Mucosa of rectum (tissue), 2 donors: ENCODE data around the gene SKP2.
"Not testable (repeated sequence)": the region's sequence is repeated elsewhere in the genome, so short reads cannot be mapped to it uniquely, and the experiment has no call there.

Source experiments
- H3K27ac ChIP-seq, 2 donors: one replicate each; pipeline ENCODE4 v1.7.0; 2013; ENCODE audit warnings: inconsistent platforms in 2 of 2, low read depth in 2 of 2, low read length in 2 of 2
- H3K27me3 ChIP-seq, 2 donors: one replicate each; pipeline ENCODE4 v1.7.0; 2013; ENCODE audit warnings: low read length in 2 of 2; ENCODE audit not compliant: control insufficient read depth in 2 of 2, insufficient read depth in 2 of 2
- H3K36me3 ChIP-seq, 2 donors: one replicate each; pipeline ENCODE4 v1.7.0; 2013; ENCODE audit warnings: low read length in 2 of 2; ENCODE audit not compliant: control insufficient read depth in 2 of 2, insufficient read depth in 2 of 2
- H3K4me1 ChIP-seq, 2 donors: one replicate each; pipeline ENCODE4 v1.7.0; 2013; ENCODE audit warnings: low read length in 2 of 2, mild to moderate bottlenecking in 1 of 2; ENCODE audit not compliant: control insufficient read depth in 2 of 2, insufficient read depth in 2 of 2
- H3K4me3 ChIP-seq, 2 donors: one replicate each; pipeline ENCODE4 v1.7.0; 2013; ENCODE audit warnings: low read length in 2 of 2
- H3K9ac ChIP-seq, 2 donors: one replicate each; pipeline ENCODE4 v1.7.0; 2013; ENCODE audit warnings: low read length in 2 of 2, low read depth in 1 of 2, mild to moderate bottlenecking in 1 of 2
- H3K9me3 ChIP-seq, 2 donors: one replicate each; pipeline ENCODE4 v1.7.0; 2013; ENCODE audit warnings: low read length in 2 of 2; ENCODE audit not compliant: control insufficient read depth in 2 of 2
- donor health status: healthy.
- donor health status: Normal muscosa, but diverticular disease.

SKP2 gene

DNA sequence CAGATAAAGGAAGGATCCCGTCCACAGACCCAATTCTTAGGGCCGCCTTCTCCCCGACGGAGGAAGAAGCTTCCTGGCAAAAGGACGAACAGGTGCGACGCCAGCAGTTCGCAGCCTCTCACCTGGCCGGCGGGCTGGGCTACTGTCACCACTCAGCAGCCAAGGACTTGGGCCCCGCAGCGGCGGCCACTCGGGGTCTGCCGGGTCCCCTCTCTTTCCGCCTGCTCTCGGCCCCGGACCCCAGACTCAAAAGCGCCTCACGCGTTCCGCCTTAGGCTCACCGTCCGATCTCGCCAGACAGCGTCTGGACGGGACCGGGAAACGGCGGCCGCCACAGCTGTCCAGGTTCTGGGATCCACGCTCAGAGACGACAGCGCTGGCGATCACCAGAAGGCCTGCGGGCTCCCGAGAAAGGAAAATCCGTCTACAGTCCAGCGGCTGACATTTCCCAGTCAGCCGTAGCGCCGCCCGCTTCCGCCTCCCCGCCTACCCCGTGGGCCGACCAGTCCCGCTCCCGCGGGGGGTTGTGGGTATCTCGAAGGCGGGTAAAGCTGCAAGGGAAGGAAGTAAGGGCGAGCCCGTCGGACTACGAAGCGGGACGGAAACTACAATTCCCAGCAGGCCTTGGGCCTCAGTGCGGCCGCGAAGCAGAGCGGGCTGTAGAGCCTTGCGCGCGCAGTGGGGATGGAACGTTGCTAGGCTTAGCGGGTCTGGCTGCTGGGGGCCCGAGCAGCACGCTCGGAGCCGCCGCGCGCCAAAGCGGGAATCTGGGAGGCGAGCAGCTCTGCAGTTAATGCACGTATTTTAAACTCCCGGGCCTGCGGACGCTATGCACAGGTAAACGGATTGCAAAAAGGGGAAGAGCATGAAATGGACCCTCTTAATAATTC is at the start of gene SKP2, which contains the start of gene LMBRD2:
Gene SKP2, plus strand, starts transcription at position 678 of the 890 bp plus-strand sequence. Its CDS starts 152 bp downstream, at position 830.
Gene LMBRD2, minus strand, starts transcription at position 454 of the 890 bp plus-strand sequence. CDS start 8,538 bp downstream, outside the sequence.
- Histone ChIP-seq H3K27ac (peak within 1 kb of the TSS; percentile 71 to 77), H3K4me3 (peak within 1 kb of the TSS; percentile 91 to 98), H3K4me1 (peaks cover 5 to 7% of the 10 kb centered on the region in 2 donors), H3K9me3 (no peaks in the 10 kb centered on the region), H3K9ac (peak within 1 kb of the TSS; percentile 79 to 92), H3K36me3 (peaks cover 0 to 8% of the 10 kb centered on the region in 2 donors), H3K27me3 (no peaks in the 10 kb centered on the region)

DNA sequence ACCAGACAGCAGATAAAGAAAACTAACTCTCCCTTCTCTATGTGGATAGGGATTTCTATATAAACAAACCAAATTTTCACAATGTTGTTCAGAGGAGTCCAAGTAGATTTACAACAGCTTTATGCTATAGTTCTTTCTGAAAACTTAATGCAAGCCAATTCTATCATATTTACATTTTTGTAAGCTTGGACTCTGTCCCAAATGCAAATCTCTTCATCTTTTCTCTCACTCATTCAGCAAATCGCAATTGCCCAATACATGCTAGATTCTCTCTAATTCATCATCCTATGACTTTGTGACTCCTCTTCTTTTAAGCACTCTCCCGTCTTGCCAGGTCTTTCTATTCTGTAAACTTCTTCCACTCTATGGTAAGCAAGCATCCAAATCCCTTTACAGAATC is 46.1 kb upstream of the SKP2 start:
- peaks cover 26 to 34% of the 10 kb centered on the region in 2 donors for H3K36me3 ChIP-seq
- H3K4me3 ChIP-seq = no peak overlapping the region
- no peak overlapping the region for H3K9ac ChIP-seq
- no peaks in the 10 kb centered on the region for H3K27me3 ChIP-seq
- no peaks in the 10 kb centered on the region for H3K9me3 ChIP-seq
- no peak overlapping the region for H3K27ac ChIP-seq
- no peaks in the 10 kb centered on the region for H3K4me1 ChIP-seq

DNA sequence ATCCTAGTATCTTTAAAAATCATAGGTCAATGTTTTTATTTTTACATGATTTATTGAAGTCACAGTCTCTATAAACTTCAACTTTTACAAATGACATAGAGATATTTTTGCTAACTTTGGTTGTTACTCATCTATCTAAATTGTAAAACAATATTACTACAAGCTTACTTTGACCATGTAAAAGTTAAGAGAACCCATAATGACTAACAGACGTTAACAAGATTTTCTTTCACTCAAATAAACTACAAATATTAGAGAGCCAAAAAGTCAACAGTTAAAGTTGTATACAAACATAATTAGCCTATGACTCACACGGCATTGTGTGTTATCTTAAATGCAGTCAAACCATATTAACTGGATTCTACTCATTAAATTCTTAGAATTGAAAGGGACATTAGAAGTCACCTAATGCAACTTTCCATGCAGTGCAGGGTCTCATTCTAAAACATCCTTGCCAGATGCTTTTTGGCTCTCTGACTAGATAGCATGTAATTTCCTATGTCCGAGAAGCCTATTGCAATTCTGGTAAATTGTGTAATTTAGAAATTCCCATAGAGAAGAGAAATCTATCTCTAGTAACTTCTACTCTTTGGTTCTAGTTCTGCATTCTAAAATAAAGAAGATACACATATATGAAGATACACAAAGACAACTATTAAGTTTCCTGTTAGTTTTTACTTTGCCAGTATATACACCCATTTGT is 43.0 kb upstream of the SKP2 start:
- Histone ChIP-seq H3K27me3 (no peaks in the 10 kb centered on the region), H3K27ac (no peak overlapping the region), H3K36me3 (peaks cover 28 to 31% of the 10 kb centered on the region in 2 donors), H3K4me3 (no peak overlapping the region), H3K9me3 (no peaks in the 10 kb centered on the region), H3K4me1 (no peaks in the 10 kb centered on the region), H3K9ac (no peak overlapping the region)

DNA sequence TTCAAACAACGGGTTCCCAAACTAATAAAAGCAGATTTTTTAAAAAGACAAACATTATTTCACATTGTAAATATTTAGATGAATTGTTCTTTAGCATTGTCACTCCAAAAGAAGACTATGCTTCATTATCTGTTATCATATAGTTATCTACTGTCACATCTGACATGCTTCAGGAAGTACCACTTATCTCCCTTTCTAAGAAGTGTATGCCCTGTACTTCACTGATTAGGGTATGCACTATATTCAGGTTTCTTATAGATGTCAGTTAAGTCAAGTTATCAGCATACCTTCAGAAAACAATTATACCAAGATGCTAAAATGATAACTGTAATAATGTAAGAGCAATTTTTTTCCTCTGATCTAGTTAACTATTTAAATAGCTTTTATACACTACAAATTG is 40.7 kb upstream of the SKP2 start:
- Histone ChIP-seq H3K9me3 (no peaks in the 10 kb centered on the region), H3K4me1 (no peaks in the 10 kb centered on the region), H3K36me3 (peaks cover 16 to 20% of the 10 kb centered on the region in 2 donors), H3K27me3 (no peaks in the 10 kb centered on the region), H3K9ac (no peak overlapping the region), H3K27ac (no peak overlapping the region), H3K4me3 (no peak overlapping the region)

DNA sequence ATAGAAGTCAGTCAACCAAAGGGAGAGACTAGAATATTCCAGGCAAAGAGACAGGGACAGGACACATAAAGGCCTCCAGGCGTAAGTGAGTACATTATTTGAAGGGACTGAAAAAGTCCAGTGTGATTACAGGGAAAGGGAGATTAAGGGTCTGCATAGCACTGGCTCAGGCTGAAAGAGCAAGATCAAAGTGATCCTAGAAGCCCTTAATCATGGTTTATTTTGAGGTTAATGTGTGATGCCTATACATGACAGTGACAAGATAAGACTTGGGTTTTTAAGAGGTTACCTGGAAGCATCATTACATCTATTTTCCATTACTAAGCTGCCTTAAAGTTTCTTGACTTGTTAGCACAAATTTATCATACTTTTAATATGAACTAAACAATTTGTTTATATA is 26.0 kb upstream of the SKP2 start:
- no peak overlapping the region for H3K27ac ChIP-seq
- peaks cover 11 to 16% of the 10 kb centered on the region in 2 donors for H3K36me3 ChIP-seq
- no peaks in the 10 kb centered on the region for H3K4me1 ChIP-seq
- H3K9me3 ChIP-seq = no peaks in the 10 kb centered on the region
- no peak overlapping the region for H3K9ac ChIP-seq
- no peaks in the 10 kb centered on the region for H3K27me3 ChIP-seq
- H3K4me3 ChIP-seq = no peak overlapping the region

DNA sequence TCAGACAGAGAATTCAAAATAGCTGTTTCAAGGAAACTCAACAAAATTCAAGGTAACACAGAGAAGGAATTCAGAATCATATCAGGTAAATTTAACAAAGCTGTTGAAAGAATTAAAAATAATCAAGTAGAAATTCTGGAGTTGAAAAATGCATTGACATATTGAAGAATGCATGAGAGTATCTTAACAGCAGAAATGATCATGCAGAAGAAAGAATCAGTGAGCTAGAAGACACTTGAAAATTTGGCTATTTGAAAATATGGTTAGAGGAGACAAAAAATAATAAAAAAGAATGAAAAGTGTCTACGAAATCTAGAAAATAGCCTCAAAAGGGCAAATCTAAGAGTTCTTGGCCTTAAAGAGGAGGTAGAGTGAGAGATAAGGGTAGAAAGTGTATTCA is 23.1 kb upstream of the SKP2 start:
- Histone ChIP-seq H3K9me3 (no peaks in the 10 kb centered on the region), H3K4me1 (no peaks in the 10 kb centered on the region), H3K27me3 (no peaks in the 10 kb centered on the region), H3K27ac (no peak overlapping the region), H3K4me3 (no peak overlapping the region), H3K9ac (no peak overlapping the region), H3K36me3 (peaks cover 4 to 16% of the 10 kb centered on the region in 2 donors)

DNA sequence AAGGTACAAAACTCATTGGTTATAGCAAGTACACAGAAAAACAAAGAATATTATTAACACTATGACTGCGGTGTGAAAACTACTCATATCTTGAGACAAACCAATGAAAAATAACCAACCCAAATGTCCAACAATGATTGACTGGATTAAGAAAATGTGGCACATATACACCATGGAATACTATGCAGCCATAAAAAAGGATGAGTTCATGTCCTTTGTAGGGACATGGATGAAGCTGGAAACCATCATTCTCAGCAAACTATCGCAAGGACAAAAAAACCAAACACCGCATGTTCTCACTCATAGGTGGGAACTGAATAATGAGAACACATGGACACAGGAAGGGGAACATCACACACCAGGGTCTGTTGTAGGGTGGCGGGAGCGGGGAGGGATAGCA is 22.2 kb upstream of the SKP2 start:
- peaks cover 4 to 21% of the 10 kb centered on the region in 2 donors for H3K36me3 ChIP-seq
- H3K4me3 ChIP-seq, H3K4me1 ChIP-seq, H3K27ac ChIP-seq, H3K9me3 ChIP-seq, H3K27me3 ChIP-seq, H3K9ac ChIP-seq: not testable (repeated sequence)

DNA sequence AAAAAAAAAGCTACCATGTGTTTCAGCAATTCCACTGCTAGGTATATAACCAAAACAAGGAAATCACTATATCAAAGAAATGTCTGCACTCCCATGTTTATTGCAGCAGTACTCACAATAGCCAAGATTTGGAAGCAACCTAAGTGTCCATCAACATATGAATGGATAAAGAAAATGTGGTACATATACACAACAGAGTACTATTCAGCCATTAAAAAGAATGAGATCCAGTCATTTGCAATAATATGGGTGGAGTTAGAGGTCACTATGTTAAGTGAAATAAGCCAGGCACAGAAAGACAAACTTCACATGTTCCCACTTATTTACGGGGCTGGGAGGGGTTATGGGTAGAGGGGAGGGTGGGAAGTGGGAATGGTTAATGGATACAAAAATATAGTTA is 18.9 kb upstream of the SKP2 start:
- peaks cover 14 to 16% of the 10 kb centered on the region in 2 donors for H3K36me3 ChIP-seq
- not testable (repeated sequence) for H3K27ac ChIP-seq, H3K9me3 ChIP-seq, H3K9ac ChIP-seq, H3K4me1 ChIP-seq, H3K27me3 ChIP-seq, H3K4me3 ChIP-seq

DNA sequence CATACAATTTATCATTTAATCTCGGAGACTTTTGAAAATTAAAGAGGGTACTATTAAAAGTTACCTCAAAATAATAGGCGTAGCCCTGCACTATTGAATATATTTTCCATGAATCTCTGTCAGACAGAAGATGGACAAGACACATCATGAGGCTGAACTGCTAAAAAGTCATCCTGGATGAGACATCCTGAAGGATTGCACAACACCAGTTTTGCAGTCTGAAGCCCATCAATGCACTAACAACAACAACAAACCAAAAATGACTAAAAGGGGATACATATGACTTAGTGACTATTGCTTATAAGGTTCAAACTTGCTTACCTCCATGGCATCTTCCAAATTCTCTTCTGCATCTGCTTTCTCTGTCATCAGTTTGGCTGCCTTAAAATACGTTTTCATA is 15.9 kb upstream of the SKP2 start:
- Histone ChIP-seq H3K27me3 (no peaks in the 10 kb centered on the region), H3K4me1 (no peaks in the 10 kb centered on the region), H3K27ac (no peak overlapping the region), H3K36me3 (peaks cover 21% of the 10 kb centered on the region in 2 donors), H3K4me3 (no peak overlapping the region), H3K9ac (no peak overlapping the region), H3K9me3 (no peaks in the 10 kb centered on the region)

DNA sequence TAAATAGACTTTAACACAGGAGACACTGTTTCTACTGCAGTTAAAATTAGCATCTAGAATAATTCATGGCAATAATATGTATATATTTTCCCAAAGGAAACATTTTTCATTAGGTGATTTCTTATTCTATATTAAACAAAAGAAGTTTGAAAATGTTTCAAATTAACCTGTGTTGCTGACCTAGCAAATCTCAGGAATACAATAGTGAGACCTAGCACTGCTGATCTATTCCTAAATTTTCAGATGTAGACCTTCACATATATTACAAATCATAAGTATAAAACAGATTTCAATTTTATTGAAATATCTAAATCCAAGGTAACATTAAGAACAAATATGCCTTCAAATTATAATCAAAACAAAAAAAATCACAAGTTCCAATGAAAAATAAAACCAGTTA is 15.3 kb upstream of the SKP2 start:
- H3K36me3 ChIP-seq = peaks cover 21% of the 10 kb centered on the region in 2 donors
- no peaks in the 10 kb centered on the region for H3K9me3 ChIP-seq

More for the DNA sequence above, 15.3 kb upstream of the SKP2 start:
- Histone ChIP-seq H3K27me3 (no peaks in the 10 kb centered on the region), H3K4me3 (no peak overlapping the region), H3K9ac (no peak overlapping the region), H3K4me1 (no peaks in the 10 kb centered on the region), H3K27ac (no peak overlapping the region)
